Activated CD4-positive, CD25-positive, alpha-beta regulatory T cell treated with anti-CD3 and anti-CD28 coated beads, Interleukin-2, amount 50 U/mL, for 24 hours (primary cell): ENCODE results near the gene TMEM115.
A peak's percentile ranks its signal among the peaks of the same experiment; 100 is the strongest.

Source experiments
- ATAC-seq, 2 donors: fragments of 150-1000 bp; cut with Tn5 transposase; one replicate each; pipeline ENCODE4 v1.10.0; 2021; ENCODE audit warnings: mild to moderate bottlenecking in 1 of 2, moderate library complexity in 1 of 2

TMEM115 gene

GRCh38 chr3:50375258-50375931, 16.1 kb upstream of the TMEM115 start:
- ATAC-seq = no peak

GRCh38 chr3:50374363-50375257, 15.3 kb upstream of the TMEM115 start:
- ATAC-seq = no peak

- ATAC-seq = no peak
Observed at GRCh38 chr3:50373146-50374051, 14.1 kb upstream of the TMEM115 start.

DNA sequence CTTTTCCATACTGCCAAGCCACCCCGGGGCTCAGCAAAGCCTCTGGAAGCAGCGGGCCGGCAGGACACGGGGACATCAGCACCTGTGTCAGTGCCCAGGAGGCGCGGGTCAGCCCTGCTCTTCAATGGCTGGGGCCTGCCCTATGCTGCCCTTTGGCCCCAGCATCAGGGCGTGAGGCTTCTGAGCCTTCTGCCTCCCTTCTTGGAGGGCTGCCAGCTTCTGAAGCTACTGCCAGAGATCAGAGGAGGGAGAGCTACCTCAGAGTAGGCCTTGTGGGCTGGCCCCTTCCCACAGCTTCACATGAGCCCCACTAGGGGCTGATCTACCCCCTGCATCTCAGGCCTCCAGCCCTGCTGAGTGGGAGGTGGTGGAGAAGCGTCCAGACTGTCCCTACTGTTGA, 13.0 kb upstream of the TMEM115 start:
- no peak for ATAC-seq

- ATAC-seq = no peak
Observed at GRCh38 chr3:50371133-50371685, 11.9 kb upstream of the TMEM115 start.

GRCh38 chr3:50370594-50370993, 11.3 kb upstream of the TMEM115 start:
- no peak for ATAC-seq

DNA sequence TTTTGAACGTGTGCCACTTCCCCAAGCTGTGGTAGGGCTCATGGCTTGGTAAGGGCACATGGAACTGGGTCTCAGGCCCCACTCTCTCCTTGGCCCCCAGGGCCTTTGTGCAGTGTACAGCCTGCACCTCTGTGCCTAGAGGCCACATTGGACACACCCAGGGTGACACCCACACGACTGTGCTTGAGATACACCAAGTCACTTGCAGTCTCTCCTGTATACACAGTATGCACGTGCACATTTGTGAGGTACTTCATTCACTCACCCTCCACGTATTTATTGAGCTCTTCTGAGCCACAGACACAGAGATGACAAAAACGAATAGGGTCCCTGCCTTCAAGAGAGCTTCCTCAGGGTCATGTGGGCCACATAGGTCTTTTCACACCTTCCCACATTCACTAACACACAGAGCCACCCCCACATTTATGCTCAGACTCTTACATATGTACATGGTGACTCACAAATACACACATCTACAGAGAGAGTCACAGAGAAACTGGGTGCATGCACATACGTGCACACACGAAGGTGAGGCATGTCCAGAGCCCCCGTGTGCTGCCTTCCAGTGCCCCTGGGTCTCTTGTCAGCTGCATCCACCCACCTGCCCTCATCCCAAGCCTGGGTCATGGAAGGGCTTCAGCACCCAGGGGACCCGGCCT, 9.8 kb upstream of the TMEM115 start:
- ATAC-seq = no peak

- ATAC-seq = no peak
Observed at GRCh38 chr3:50365842-50366220, 6.5 kb upstream of the TMEM115 start.

GRCh38 chr3:50365080-50365841, 5.9 kb upstream of the TMEM115 start:
- peak; percentile 97 to 98 for ATAC-seq

GRCh38 chr3:50364573-50365079, 5.3 kb upstream of the TMEM115 start:
- peak; percentile 5 to 18 for ATAC-seq

DNA sequence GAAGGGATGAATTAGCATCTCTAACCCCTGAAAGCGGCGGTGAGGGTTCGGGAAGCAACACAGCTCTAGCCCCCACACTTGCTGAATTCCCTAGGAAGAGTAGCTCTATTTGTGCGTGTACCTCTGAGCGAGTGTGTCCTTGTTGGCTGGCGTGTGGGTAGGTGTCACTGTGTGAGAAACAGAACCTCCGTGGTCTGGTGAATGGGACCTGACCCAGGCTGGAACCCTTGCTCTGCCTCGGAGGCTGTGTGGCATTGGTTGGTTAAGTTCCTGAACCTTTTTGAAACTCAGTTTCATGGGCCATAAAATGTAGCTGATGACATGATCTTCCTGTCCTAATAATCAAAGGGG, 414 bp upstream of the TMEM115 start:
- peak; percentile 7 to 8 for ATAC-seq

DNA sequence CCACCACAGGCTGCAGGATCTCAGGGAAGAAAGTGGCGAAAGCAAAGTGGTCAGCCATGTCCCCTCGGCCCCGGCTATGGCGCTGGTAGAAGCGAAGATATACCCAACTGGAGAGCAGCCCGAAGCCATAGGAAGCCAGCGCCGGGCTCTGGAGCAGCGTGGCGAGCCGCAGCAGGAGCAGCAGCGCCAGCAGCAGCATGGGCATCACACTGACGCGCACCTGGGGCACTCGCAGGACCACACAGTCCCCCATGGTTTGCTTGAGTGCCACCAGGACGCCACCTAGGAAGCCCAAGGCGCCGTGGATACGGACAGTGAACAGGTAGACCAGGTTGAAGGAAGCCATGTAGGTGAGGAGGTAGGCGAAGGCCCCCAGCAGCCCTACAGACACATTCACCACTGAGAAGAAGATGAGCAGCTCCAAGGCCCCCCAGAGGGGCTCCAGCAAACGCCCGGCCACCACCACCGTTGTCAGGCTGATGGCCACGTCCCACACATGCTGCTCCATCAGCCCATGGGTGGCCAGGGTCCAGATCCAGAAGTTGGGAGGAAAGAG, 888 bp downstream of the TMEM115 start:
- ATAC-seq = no peak

DNA sequence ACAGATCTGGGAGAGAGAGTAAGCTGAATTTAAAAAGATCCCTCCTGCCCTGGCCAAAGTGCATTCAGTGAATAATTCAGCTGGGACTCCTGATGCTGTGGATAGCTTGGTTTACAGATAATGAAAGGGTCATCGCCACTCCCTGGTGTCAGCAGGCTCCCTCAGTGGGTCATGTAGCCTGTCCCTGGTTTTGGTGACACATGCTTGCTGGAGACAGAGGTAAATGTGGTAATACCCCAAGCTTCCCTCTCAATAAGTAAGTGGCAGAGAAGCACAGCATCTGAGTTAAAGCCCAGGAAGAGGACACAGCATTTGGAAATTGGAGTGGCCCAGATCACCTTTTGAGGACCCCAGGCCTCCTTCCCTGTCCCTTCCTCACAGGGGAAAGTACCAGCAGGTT, 1.8 kb downstream of the TMEM115 start:
- ATAC-seq = no peak

DNA sequence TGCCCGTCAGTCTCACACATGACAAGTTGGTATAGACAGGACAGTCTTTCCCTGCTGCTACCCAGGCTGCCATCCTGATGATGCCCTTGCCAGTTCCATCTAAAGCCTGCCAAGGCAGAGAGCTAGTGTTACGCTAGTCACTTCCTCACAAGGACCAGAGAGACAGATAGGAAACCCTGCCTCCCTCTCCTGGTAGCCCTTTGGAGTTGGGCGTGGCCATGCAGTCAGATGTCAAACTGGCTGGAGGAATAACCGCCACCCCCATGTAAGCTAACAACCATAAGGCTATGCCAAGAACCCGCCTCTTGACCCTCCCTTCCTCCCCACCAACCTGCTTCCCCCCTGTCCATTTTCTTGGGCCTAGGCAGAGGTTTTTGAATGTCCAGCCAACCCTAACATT, 2.8 kb downstream of the TMEM115 start:
- no peak for ATAC-seq

DNA sequence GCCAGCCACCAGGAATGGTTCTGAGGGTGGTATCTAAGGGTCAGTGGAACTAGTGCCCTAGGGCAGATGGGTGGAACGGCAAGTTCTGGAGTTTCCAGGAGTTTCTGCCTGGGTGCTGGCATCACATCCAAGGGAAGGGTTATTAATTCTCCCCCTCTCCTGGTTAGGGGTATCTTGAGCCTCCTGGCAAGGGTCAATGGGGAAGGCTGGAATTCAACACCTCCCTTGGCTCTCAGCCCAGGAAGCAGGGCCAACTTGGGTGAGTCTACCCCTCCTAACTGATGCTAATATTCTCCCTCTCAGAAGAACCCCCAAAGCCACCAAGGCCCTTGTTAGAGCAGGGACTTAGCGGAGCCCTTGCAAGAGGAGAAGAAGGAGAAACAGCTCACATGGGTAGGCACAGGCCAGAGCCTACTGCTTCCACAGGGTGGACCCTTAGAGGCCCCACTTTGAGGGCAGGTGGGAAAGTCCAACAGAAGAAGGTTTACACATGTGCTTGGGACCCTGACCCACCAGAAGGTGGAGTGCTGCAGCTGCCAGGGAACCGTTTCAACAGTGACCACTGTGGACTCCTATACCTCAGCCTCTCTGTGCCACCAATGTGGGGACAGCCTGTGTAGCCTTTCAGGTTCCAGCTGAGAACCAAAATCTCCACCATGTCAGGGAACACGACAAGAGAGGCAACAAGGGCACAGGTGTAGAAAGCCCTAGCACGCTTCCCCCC, 3.3 kb downstream of the TMEM115 start:
- no peak for ATAC-seq

DNA sequence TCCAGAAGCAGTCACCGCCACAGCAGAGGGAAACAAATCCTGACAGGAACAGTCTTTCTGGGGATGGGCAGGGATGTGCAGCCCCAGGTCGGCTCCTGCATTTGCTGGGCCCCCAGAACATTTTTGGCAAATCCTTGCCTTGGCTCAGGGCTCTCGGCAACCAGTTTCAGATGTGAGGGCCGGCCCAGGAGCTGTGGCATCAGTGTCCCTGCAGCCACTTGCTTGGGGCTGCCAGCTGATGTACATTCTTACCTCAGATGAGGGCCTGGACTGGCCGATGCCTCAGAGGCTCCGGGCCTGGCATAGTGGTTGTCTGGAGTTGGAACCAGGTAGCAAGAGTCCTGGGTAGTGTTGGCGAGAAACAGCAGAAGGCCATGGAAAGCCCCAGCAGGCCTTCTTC, 4.5 kb downstream of the TMEM115 start:
- ATAC-seq = no peak

DNA sequence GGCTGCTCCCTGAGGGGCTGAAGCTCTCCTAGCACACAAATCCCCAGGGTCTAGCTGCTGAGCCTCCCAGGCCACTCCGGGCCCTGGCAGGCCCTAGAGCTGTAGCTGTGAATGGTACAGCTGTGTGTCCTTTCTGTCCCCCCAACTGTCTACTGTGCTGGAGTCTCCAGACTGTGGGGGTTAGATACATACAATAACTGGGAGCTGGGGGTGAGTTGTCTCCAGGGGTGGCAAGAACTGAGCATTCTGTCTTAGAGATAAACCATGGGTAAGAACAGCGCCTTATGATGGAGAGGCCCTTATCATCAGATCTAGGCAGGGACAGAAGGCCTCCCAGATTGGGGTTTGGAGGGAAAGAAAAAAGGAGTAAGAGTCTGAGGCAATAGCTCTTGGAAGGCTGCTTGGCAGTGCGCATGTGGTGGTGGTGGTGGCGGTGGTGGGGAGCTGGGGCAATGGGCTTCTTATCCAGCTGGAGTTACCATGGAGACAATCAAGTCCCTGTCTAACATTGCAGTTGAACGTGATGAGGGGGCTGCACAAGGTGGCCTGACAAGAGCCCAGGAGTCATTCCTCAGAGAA, 5.0 kb downstream of the TMEM115 start:
- ATAC-seq = no peak

DNA sequence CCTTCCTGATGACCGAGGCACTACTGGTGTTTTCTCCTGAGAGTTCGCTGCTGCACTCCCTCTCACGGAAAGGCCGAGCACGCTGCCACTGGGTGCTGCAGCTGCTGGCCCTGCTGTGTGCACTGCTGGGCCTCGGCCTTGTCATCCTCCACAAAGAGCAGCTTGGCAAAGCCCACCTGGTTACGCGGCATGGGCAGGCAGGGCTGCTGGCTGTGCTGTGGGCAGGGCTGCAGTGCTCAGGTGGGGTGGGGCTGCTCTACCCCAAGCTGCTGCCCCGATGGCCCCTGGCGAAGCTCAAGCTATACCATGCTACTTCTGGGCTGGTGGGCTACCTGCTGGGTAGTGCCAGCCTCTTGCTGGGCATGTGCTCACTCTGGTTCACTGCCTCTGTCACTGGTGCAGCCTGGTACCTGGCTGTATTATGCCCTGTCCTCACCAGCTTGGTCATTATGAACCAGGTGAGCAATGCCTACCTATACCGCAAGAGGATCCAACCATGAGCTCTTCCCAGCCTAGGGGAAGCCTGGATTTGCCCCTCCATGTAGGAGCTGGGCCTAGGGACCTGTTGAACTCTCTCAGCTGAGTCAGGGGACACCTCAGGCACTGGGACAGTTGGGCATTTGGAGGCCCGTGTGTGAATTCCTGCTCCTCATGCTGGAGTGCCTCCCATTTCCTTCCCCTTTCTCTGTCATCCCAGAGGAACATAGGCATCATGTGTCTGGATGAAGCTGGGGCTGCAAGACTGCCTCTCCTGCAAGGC, 5.9 kb downstream of the TMEM115 start:
- no peak for ATAC-seq

DNA sequence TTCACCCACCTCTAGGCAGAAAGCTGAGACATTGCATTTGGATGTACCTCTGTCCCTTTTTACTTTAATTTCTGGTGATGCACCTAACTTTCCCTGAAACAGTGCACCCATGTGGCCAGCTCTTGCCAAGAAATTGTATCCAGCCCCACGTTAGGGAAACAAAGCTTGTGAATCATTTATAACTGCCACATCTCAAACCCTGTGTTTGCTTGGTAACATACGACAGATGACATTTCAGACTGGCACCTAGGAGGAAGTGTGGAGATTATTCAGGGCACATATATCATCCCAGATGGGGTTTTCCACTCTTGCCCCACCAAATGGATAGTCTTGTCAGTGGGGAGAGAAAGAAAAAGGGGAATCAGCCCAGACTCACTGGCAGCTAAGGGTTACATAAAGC, 6.5 kb downstream of the TMEM115 start:
- no peak for ATAC-seq
